Kidney (tissue), 14 donors: ENCODE results near the gene COPS9. TPM values are rescaled to one million over a fixed set of nuclear protein-coding genes. Genes with fewer than 3 reads are reported as not detected.

Source experiments
- DNase-seq, 5 donors: peaks; one replicate each; pipeline ENCODE4 v3.0.0-alpha.2; 2013 to 2020
- FAIRE-seq: peaks from 2 replicates; lab custom pipeline; 2012; peaks lifted over from hg19 to GRCh38; lab: Jason Lieb, UNC
- H3K27ac ChIP-seq, 2 donors: one replicate each; pipeline ENCODE4 v1.7.0; 2013; ENCODE audit warnings: low read depth in 2 of 2, low read length in 2 of 2, inconsistent platforms in 1 of 2
- H3K27me3 ChIP-seq: one replicate; pipeline ENCODE4 v1.7.1; 2013; ENCODE audit warnings: low read length, inconsistent platforms; ENCODE audit not compliant: control insufficient read depth, insufficient read depth
- H3K36me3 ChIP-seq, 3 donors: one replicate each; pipeline versions ENCODE4 v1.7.0 to v1.7.1; 2013; ENCODE audit warnings: low read length in 3 of 3, control low read depth in 1 of 3, inconsistent platforms in 1 of 3; ENCODE audit not compliant: insufficient read depth in 3 of 3, control insufficient read depth in 2 of 3
- H3K4me1 ChIP-seq, 3 donors: one replicate each; pipeline versions ENCODE4 v1.7.0 to v1.7.1; 2013; ENCODE audit warnings: low read length in 3 of 3, inconsistent platforms in 1 of 3, low read depth in 1 of 3; ENCODE audit not compliant: control insufficient read depth in 2 of 3, insufficient read depth in 2 of 3
- H3K4me3 ChIP-seq, 3 donors: one replicate each; pipeline versions ENCODE4 v1.7.0 to v1.8.1; 2013; ENCODE audit warnings: low read length in 3 of 3, control low read depth in 1 of 3, inconsistent platforms in 1 of 3
- H3K9ac ChIP-seq, 3 donors: one replicate each; pipeline versions ENCODE4 v1.7.0 to v1.7.1; 2013; ENCODE audit warnings: low read length in 3 of 3, control low read depth in 1 of 3, inconsistent platforms in 1 of 3
- H3K9me3 ChIP-seq, 3 donors: one replicate each; pipeline versions ENCODE4 v1.7.0 to v1.7.1; 2013; ENCODE audit warnings: low read length in 3 of 3, control low read depth in 1 of 3, inconsistent platforms in 1 of 3; ENCODE audit not compliant: control insufficient read depth in 2 of 3, insufficient read depth in 1 of 3
- intact Hi-C: fragments of 100-400 bp; cut with DNase I; formaldehyde crosslinking; loops from one replicate; pipeline ENCODE4 v1.11.1; 2022
- polyA plus RNA-seq: library from polyadenylated mRNA; stranded (reverse); fragments of 350-450 nt; fragmentation: Illumina TruSeq; extraction: RNeasy Lipid Tissue Mini Kit (QIAGEN cat#74804); gene quantifications from one replicate; pipeline ENCODE4 v1.2.3, GENCODE V29; 2014; ENCODE audit warnings: low read depth, low replicate concordance; ENCODE audit not compliant: insufficient read depth
- total RNA-seq: library from RNA; stranded (reverse); fragmentation: NEBNext Ultra II Directional; extraction: Animal tissue kit (Norgen Biotek cat#: 25700); gene quantifications from one replicate; pipeline ENCODE4 v1.2.1, GENCODE V29; 2021
- TF ChIP-seq, protein P1 (sequence below): IDR thresholded peaks from 3 replicates; pipeline ENCODE4 v1.5.1; 2012; ENCODE audit warnings: mild to moderate bottlenecking, moderate library complexity, borderline replicate concordance; ENCODE audit not compliant: insufficient read depth; ENCODE audit errors: extremely low read depth
- donor health status: control.
- donor health status: control.
- donor health status: control.
- donor health status: control.
- donor health status: control.
- donor health status: DM: yes; HTN: yes; CAD: no.
- donor health status: Normal renal cell carcinoma (clear cell type).

COPS9 gene
- total and polyA plus RNA-seq, 2 donors from 2014 or later: 119 to 310 TPM

DNA sequence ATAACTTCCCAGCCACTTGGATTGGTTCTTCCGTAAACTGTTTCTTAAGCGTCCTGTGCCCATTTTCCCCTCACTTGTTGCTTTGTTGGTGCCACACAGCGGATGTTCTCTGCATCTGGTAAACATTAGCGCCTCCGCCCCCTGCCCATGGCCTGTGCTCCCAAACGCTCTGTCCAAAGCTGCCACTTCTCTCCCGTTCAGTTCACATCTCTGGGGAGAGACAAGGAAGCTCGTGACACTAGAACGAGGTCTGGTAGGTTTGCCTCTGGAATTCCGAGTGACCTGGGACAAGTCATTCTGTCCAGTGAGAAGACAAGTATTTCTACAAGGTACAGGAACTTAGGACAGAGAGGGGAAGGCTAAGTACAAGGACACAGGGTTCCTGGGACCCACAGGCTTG, 9.4 kb downstream of the COPS9 start:
- no peak for FAIRE-seq
- H3K36me3 ChIP-seq: peaks cover 0 to 21% (median 13%) of the 10 kb centered on the region in 3 donors

DNA sequence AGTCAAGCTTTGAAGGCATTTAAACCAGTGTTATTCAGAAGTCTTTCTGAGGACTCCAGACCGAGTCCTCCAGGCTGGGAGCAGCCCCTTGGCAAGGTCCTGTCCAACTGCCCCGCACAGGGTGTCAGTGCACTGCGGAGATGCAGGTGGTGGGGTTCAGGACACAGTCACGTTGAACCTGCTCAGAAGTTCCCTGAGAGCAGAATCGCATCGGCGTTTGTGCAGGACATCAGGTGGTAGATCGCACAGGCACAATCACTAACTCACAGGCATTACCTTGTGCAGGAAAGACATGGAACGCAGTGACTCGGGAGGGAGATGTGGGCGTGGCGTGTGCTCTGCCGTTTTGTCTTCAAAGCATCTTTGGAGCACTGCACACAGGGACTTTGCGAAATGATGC, 10.4 kb downstream of the COPS9 start:
- H3K36me3 ChIP-seq: peaks cover 0 to 18% (median 5%) of the 10 kb centered on the region in 3 donors
- H3K4me1 ChIP-seq: no peaks in the 10 kb centered on the region
- DNase-seq (peak in 2 of 5 donors; percentile 3 to 43), FAIRE-seq (no peak)
- no peaks in the 10 kb centered on the region for H3K9me3 ChIP-seq
- H3K4me3 ChIP-seq: no peak overlapping the region
- no peak overlapping the region for H3K27ac ChIP-seq
- H3K9ac ChIP-seq: no peak overlapping the region
- TF ChIP-seq, protein P1, sequence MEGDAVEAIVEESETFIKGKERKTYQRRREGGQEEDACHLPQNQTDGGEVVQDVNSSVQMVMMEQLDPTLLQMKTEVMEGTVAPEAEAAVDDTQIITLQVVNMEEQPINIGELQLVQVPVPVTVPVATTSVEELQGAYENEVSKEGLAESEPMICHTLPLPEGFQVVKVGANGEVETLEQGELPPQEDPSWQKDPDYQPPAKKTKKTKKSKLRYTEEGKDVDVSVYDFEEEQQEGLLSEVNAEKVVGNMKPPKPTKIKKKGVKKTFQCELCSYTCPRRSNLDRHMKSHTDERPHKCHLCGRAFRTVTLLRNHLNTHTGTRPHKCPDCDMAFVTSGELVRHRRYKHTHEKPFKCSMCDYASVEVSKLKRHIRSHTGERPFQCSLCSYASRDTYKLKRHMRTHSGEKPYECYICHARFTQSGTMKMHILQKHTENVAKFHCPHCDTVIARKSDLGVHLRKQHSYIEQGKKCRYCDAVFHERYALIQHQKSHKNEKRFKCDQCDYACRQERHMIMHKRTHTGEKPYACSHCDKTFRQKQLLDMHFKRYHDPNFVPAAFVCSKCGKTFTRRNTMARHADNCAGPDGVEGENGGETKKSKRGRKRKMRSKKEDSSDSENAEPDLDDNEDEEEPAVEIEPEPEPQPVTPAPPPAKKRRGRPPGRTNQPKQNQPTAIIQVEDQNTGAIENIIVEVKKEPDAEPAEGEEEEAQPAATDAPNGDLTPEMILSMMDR: no peak
- H3K27me3 ChIP-seq: no peaks in the 10 kb centered on the region
- intact Hi-C loops: no loop called here

More for the DNA sequence above, 9.4 kb downstream of the COPS9 start:
- no peak overlapping the region for H3K4me3 ChIP-seq
- H3K27me3 ChIP-seq: no peaks in the 10 kb centered on the region
- TF ChIP-seq, protein P1: no peak
- intact Hi-C loops: no loop called here
- H3K4me1 ChIP-seq: no peaks in the 10 kb centered on the region
- peak in 1 of 5 donors; percentile 32 for DNase-seq
- H3K27ac ChIP-seq: no peak overlapping the region
- no peak overlapping the region for H3K9ac ChIP-seq
- H3K9me3 ChIP-seq: no peaks in the 10 kb centered on the region

DNA sequence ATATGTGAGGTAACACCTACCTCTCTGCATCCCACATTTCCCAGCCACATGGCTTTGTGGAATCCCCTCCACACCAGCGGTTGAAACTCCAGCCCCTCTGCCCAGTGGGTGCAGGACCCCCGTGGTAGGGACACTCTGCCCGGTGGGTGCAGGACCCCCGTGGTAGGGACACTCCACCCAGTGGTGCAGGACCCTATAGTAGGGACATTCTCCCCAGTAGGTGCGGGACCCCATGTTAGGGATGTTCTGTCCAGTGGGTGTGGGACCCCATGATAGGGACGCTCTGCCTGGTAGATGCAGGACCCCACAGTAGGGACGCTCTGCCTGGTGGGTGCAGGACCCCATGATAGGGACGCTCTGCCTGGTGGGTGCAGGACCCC, 11.5 kb downstream of the COPS9 start:
- no peaks in the 10 kb centered on the region for H3K4me1 ChIP-seq
- H3K9ac ChIP-seq: no peak overlapping the region
- DNase-seq (peak in 1 of 5 donors; percentile 69), FAIRE-seq (no peak)
- H3K4me3 ChIP-seq: no peak overlapping the region
- no peaks in the 10 kb centered on the region for H3K27me3 ChIP-seq
- H3K27ac ChIP-seq: no peak overlapping the region
- TF ChIP-seq, protein P1: no peak
- intact Hi-C loops: no loop called here
- H3K9me3 ChIP-seq: no peaks in the 10 kb centered on the region
- H3K36me3 ChIP-seq: peaks cover 0 to 8% (median 0%) of the 10 kb centered on the region in 3 donors
